GM23338 (cell line): Measurements from ENCODE around the gene KAT2B. TPM values are rescaled to one million over a fixed set of nuclear protein-coding genes. Genes with fewer than 3 reads are reported as not detected.

Experiments used
- ATAC-seq: fragments of 200-7000 bp; cut with Tn5 transposase; 3 replicates; pipeline ENCODE4 v1.9.1; 2020
- DNase-seq: peaks from one replicate; pipeline ENCODE4 v3.0.0-alpha.2; 2015; ENCODE audit warnings: low spot score
- H2AFZ ChIP-seq: fragments of 200-600 bp; sonication (generic); 2 replicates; pipeline ENCODE4 v1.8.0; 2016; ENCODE audit warnings: antibody characterized with exemption, mild to moderate bottlenecking, moderate library complexity
- H3F3A ChIP-seq: fragments of 200-600 bp; sonication (generic); replicated peaks from 2 replicates; pipeline ENCODE4 v1.8.0; 2017; ENCODE audit warnings: antibody characterized with exemption, mixed run types, low read depth
- H3K27ac ChIP-seq: fragments of 200-600 bp; sonication (generic); 2 replicates; pipeline ENCODE4 v1.6.1; 2016; ENCODE audit warnings: low read depth
- H3K27me3 ChIP-seq: fragments of 200-600 bp; sonication (generic); 2 replicates; pipeline ENCODE4 v1.8.0; 2016; ENCODE audit warnings: mild to moderate bottlenecking, mixed run types, moderate library complexity; ENCODE audit not compliant: insufficient read depth
- H3K36me3 ChIP-seq: fragments of 200-600 bp; sonication (generic); 2 replicates; pipeline ENCODE4 v1.8.0; 2016; ENCODE audit warnings: mild to moderate bottlenecking; ENCODE audit not compliant: insufficient read depth
- H3K4me1 ChIP-seq: fragments of 200-600 bp; sonication (generic); 2 replicates; pipeline ENCODE4 v1.8.0; 2016; ENCODE audit warnings: mild to moderate bottlenecking, moderate library complexity; ENCODE audit not compliant: insufficient read depth
- H3K4me2 ChIP-seq: fragments of 200-600 bp; sonication (generic); 2 replicates; pipeline ENCODE4 v1.7.1; 2017; ENCODE audit warnings: mixed run types
- H3K4me3 ChIP-seq: fragments of 200-600 bp; sonication (generic); 2 replicates; pipeline ENCODE4 v1.6.1; 2016; ENCODE audit warnings: mixed run types
- H3K79me2 ChIP-seq: fragments of 200-600 bp; sonication (generic); replicated peaks from 2 replicates; pipeline ENCODE4 v1.8.0; 2017; ENCODE audit warnings: mild to moderate bottlenecking; ENCODE audit not compliant: insufficient read depth
- H3K9me2 ChIP-seq: fragments of 200-600 bp; sonication (generic); 2 replicates; pipeline ENCODE4 v1.8.0; 2017; ENCODE audit not compliant: insufficient read depth
- H4K20me1 ChIP-seq: fragments of 200-600 bp; sonication (generic); replicated peaks from 2 replicates; pipeline ENCODE4 v1.8.0; 2017; ENCODE audit warnings: mild to moderate bottlenecking; ENCODE audit not compliant: insufficient read depth
- H3K27ac Mint-ChIP-seq: 2 replicates; pipeline ENCODE4 v1.8.0; 2020; ENCODE audit warnings: inconsistent platforms, mild to moderate bottlenecking, moderate library complexity, mixed read lengths
- H3K27me3 Mint-ChIP-seq: 3 replicates; pipeline ENCODE4 v1.8.0; 2022; ENCODE audit warnings: low read depth, mild to moderate bottlenecking, moderate library complexity, mixed read lengths, inconsistent platforms; ENCODE audit not compliant: insufficient read depth, poor library complexity
- H3K36me3 Mint-ChIP-seq: 3 replicates; pipeline ENCODE4 v1.8.0; 2021; ENCODE audit warnings: low read depth, mild to moderate bottlenecking, inconsistent platforms, moderate library complexity, mixed read lengths
- H3K4me1 Mint-ChIP-seq: 3 replicates; pipeline ENCODE4 v1.8.0; 2020; ENCODE audit warnings: mild to moderate bottlenecking, inconsistent platforms, mixed read lengths
- H3K4me3 Mint-ChIP-seq: 3 replicates; pipeline ENCODE4 v1.8.0; 2021; ENCODE audit warnings: moderate library complexity, mild to moderate bottlenecking, inconsistent platforms, mixed read lengths
- H3K9me3 Mint-ChIP-seq: 3 replicates; pipeline ENCODE4 v1.8.0; 2020; ENCODE audit warnings: moderate library complexity, mild to moderate bottlenecking, inconsistent platforms, mixed read lengths
- CREB1 ChIP-seq: fragments of 250-450 bp; sonication (Bioruptor Pico); IDR thresholded peaks from 2 replicates; pipeline ENCODE4 v1.5.0; 2020; ENCODE audit warnings: low read depth, mild to moderate bottlenecking, moderate library complexity
- EZH2 ChIP-seq: fragments of 200-600 bp; sonication (generic); IDR thresholded peaks from one replicate; pipeline ENCODE4 v1.8.0; 2017; ENCODE audit warnings: antibody characterized with exemption, mild to moderate bottlenecking, low read depth; ENCODE audit not compliant: unreplicated experiment
- EZH2phosphoT487 ChIP-seq: fragments of 200-600 bp; sonication (generic); IDR thresholded peaks from one replicate; pipeline ENCODE4 v1.8.1; 2018; ENCODE audit warnings: antibody characterized with exemption; ENCODE audit not compliant: unreplicated experiment
- JUNB ChIP-seq: IDR thresholded peaks from one replicate; pipeline ENCODE4 v1.6.1; 2016; ENCODE audit warnings: antibody characterized with exemption; ENCODE audit not compliant: unreplicated experiment
- NANOG ChIP-seq: IDR thresholded peaks from 2 replicates; pipeline ENCODE4 v1.6.1; 2016; ENCODE audit warnings: antibody characterized with exemption, borderline replicate concordance
- POLR2AphosphoS5 ChIP-seq: IDR thresholded peaks from 2 replicates; pipeline ENCODE4 v1.6.1; 2016; ENCODE audit warnings: antibody characterized with exemption, low read depth
- REST ChIP-seq: IDR thresholded peaks from one replicate; pipeline ENCODE4 v1.6.1; 2018; ENCODE audit warnings: antibody characterized with exemption; ENCODE audit not compliant: unreplicated experiment
- STAT1 ChIP-seq: IDR thresholded peaks from one replicate; pipeline ENCODE4 v1.6.1; 2016; ENCODE audit warnings: antibody characterized with exemption; ENCODE audit not compliant: unreplicated experiment
- ZNF114 ChIP-seq: fragments of 250-450 bp; sonication (Bioruptor Pico); IDR thresholded peaks from 2 replicates; pipeline ENCODE4 v1.5.0; 2020; ENCODE audit warnings: mild to moderate bottlenecking, moderate library complexity
- ZNF331 ChIP-seq: fragments of 250-450 bp; sonication (Bioruptor Pico); IDR thresholded peaks from 2 replicates; pipeline ENCODE4 v1.5.0; 2020; ENCODE audit warnings: low read depth, mild to moderate bottlenecking, moderate library complexity
- ZNF462 ChIP-seq: fragments of 250-450 bp; sonication (Bioruptor Pico); IDR thresholded peaks from 2 replicates; pipeline ENCODE4 v1.5.0; 2020; ENCODE audit warnings: mild to moderate bottlenecking, moderate library complexity
- polyA plus RNA-seq: library from polyadenylated mRNA; unstranded; fragments of >200 nt; fragmentation: Nextera tagmentation; extraction: Ambion mirVana; gene quantifications from 2 replicates; pipeline ENCODE4 v1.2.1, GENCODE V29; 2016
- total RNA-seq: library from RNA; depleted of rRNA; stranded (reverse); fragments of >200 nt; shearing (Covaris generic); gene quantifications from 2 replicates; pipeline ENCODE4 v1.2.3, GENCODE V29; 2014
- TF ChIP-seq, protein P1 (sequence below), 2 experiments: fragments of 200-600 bp in 1 of 2; sonication (generic) in 1 of 2; conservative IDR thresholded peaks; 2 replicates each; pipeline versions ENCODE4 v1.5.1 to v1.6.1; 2016 to 2017; ENCODE audit warnings: antibody characterized with exemption in 2 of 2, low read depth in 2 of 2, mild to moderate bottlenecking in 2 of 2, moderate library complexity in 1 of 2
- TF ChIP-seq, protein P2 (sequence below): IDR thresholded peaks from 2 replicates; pipeline ENCODE4 v1.6.1; 2016; ENCODE audit warnings: antibody characterized with exemption

The KAT2B gene
- total and polyA plus RNA-seq, 2 experiments from 2014 or later = 1.3 to 4.4 TPM

- ATAC-seq = no peak
- H3K4me1 Mint-ChIP-seq = no peaks in the 10 kb centered on the region
- no peaks in the 10 kb centered on the region for H3K27me3 Mint-ChIP-seq
These were observed 85.0 kb downstream of the KAT2B start for GRCh38 chr3:20125289-20125688.

More at GRCh38 chr3:20125289-20125688, 85.0 kb downstream of the KAT2B start:
- H3K27ac Mint-ChIP-seq = no peak overlapping the region
- no peaks in the 10 kb centered on the region for H3F3A ChIP-seq
- H3K4me1 ChIP-seq = no peaks in the 10 kb centered on the region
- no peaks in the 10 kb centered on the region for H3K36me3 Mint-ChIP-seq
- no peak overlapping the region for H3K4me3 Mint-ChIP-seq
- no peak overlapping the region for H3K27ac ChIP-seq
- H3K36me3 ChIP-seq = no peaks in the 10 kb centered on the region
- TF ChIP-seq NANOG (no peak), STAT1 (no peak), ZNF462 (CRISPR knock-in tag) (no peak), CREB1 (CRISPR knock-in tag) (no peak), REST (no peak), EZH2 (no peak), JUNB (no peak), ZNF114 (no peak), POLR2AphosphoS5 (no peak), ZNF331 (CRISPR knock-in tag) (no peak), EZH2phosphoT487 (no peak)
- TF ChIP-seq, protein P1, sequence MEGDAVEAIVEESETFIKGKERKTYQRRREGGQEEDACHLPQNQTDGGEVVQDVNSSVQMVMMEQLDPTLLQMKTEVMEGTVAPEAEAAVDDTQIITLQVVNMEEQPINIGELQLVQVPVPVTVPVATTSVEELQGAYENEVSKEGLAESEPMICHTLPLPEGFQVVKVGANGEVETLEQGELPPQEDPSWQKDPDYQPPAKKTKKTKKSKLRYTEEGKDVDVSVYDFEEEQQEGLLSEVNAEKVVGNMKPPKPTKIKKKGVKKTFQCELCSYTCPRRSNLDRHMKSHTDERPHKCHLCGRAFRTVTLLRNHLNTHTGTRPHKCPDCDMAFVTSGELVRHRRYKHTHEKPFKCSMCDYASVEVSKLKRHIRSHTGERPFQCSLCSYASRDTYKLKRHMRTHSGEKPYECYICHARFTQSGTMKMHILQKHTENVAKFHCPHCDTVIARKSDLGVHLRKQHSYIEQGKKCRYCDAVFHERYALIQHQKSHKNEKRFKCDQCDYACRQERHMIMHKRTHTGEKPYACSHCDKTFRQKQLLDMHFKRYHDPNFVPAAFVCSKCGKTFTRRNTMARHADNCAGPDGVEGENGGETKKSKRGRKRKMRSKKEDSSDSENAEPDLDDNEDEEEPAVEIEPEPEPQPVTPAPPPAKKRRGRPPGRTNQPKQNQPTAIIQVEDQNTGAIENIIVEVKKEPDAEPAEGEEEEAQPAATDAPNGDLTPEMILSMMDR (conservative IDR thresholded peaks at IDR 0.05; ENCODE audit: low read depth in 2 of 2) = no peak
- TF ChIP-seq, protein P2, sequence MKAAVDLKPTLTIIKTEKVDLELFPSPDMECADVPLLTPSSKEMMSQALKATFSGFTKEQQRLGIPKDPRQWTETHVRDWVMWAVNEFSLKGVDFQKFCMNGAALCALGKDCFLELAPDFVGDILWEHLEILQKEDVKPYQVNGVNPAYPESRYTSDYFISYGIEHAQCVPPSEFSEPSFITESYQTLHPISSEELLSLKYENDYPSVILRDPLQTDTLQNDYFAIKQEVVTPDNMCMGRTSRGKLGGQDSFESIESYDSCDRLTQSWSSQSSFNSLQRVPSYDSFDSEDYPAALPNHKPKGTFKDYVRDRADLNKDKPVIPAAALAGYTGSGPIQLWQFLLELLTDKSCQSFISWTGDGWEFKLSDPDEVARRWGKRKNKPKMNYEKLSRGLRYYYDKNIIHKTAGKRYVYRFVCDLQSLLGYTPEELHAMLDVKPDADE = no peak
- no peaks in the 10 kb centered on the region for H3K27me3 ChIP-seq
- no peak overlapping the region for H3K4me3 ChIP-seq
- no peaks in the 10 kb centered on the region for H3K9me3 Mint-ChIP-seq
- DNase-seq = no peak
- H3K4me2 ChIP-seq = no peak overlapping the region
- H4K20me1 ChIP-seq = no peaks in the 10 kb centered on the region
- H2AFZ ChIP-seq = no peak overlapping the region
- no peaks in the 10 kb centered on the region for H3K79me2 ChIP-seq
- no peaks in the 10 kb centered on the region for H3K9me2 ChIP-seq
